H9 (cell line): ENCODE results near the gene EDA. TPM values are rescaled to one million over a fixed set of nuclear protein-coding genes. Genes with fewer than 3 reads are reported as not detected.

Experiments
- DNase-seq: peaks from one replicate; pipeline ENCODE4 v3.0.0-alpha.2; 2017
- H2AFZ ChIP-seq: one replicate; pipeline ENCODE4 v1.6.1; 2013; ENCODE audit warnings: mild to moderate bottlenecking, low read length, control low read depth, moderate library complexity
- H2AK5ac ChIP-seq: 2 replicates; pipeline ENCODE4 v1.6.1; 2013; ENCODE audit warnings: low read length, control low read depth, mixed read lengths; ENCODE audit not compliant: insufficient read length
- H2BK120ac ChIP-seq: one replicate; pipeline ENCODE4 v1.6.1; 2013; ENCODE audit warnings: low read depth, mild to moderate bottlenecking, low read length, control low read depth, inconsistent platforms; ENCODE audit not compliant: poor library complexity, severe bottlenecking
- H2BK12ac ChIP-seq: 2 replicates; pipeline ENCODE4 v1.6.1; 2013; ENCODE audit warnings: low read length, control low read depth, mixed read lengths, low read depth; ENCODE audit not compliant: insufficient read length
- H2BK15ac ChIP-seq: 2 replicates; pipeline ENCODE4 v1.6.1; 2013; ENCODE audit warnings: low read depth, low read length, control low read depth
- H2BK20ac ChIP-seq: one replicate; pipeline ENCODE4 v1.6.1; 2013; ENCODE audit warnings: low read depth, mild to moderate bottlenecking, low read length, control low read depth, inconsistent platforms; ENCODE audit not compliant: poor library complexity, severe bottlenecking
- H2BK5ac ChIP-seq: 2 replicates; pipeline ENCODE4 v1.6.1; 2013; ENCODE audit warnings: low read length, control low read depth, mixed read lengths; ENCODE audit not compliant: insufficient read length
- H3K14ac ChIP-seq: 2 replicates; pipeline ENCODE4 v1.6.1; 2013; ENCODE audit warnings: low read length, control low read depth; ENCODE audit not compliant: insufficient read depth
- H3K18ac ChIP-seq: 2 replicates; pipeline ENCODE4 v1.6.1; 2013; ENCODE audit warnings: low read depth, mild to moderate bottlenecking, mixed read lengths, low read length, control low read depth; ENCODE audit not compliant: insufficient read length
- H3K23ac ChIP-seq: 2 replicates; pipeline ENCODE4 v1.6.1; 2013; ENCODE audit warnings: low read length, control low read depth, mixed read lengths, low read depth; ENCODE audit not compliant: insufficient read length
- H3K23me2 ChIP-seq: 2 replicates; pipeline ENCODE4 v1.6.1; 2013; ENCODE audit warnings: low read depth, mild to moderate bottlenecking, mixed read lengths, low read length, control low read depth; ENCODE audit not compliant: insufficient read length, poor library complexity, severe bottlenecking
- H3K27ac ChIP-seq: 2 replicates; pipeline ENCODE4 v1.5.1; 2013; ENCODE audit warnings: low read length, control low read depth, mixed read lengths, low read depth; ENCODE audit not compliant: insufficient read length
- H3K27me3 ChIP-seq: 2 replicates; pipeline ENCODE4 v1.6.1; 2013; ENCODE audit warnings: low read length, control low read depth, inconsistent platforms; ENCODE audit not compliant: insufficient read depth
- H3K4ac ChIP-seq: 2 replicates; pipeline ENCODE4 v1.6.1; 2013; ENCODE audit warnings: low read depth, mild to moderate bottlenecking, control low read depth, inconsistent platforms, low read length, moderate library complexity
- H3K4me1 ChIP-seq: 2 replicates; pipeline ENCODE4 v1.6.1; 2013; ENCODE audit warnings: low read length, control low read depth, inconsistent platforms; ENCODE audit not compliant: insufficient read depth
- H3K4me2 ChIP-seq: 2 replicates; pipeline ENCODE4 v1.6.1; 2013; ENCODE audit warnings: low read length, control low read depth, mixed read lengths; ENCODE audit not compliant: insufficient read length, insufficient read depth
- H3K56ac ChIP-seq: 2 replicates; pipeline ENCODE4 v1.6.1; 2013; ENCODE audit warnings: low read depth, mild to moderate bottlenecking, mixed read lengths, low read length, control low read depth; ENCODE audit not compliant: insufficient read length
- H3K79me1 ChIP-seq: 2 replicates; pipeline ENCODE4 v1.6.1; 2013; ENCODE audit warnings: low read depth, mild to moderate bottlenecking, moderate library complexity, low read length, control low read depth, inconsistent platforms; ENCODE audit not compliant: insufficient read depth, poor library complexity, severe bottlenecking
- H3K79me2 ChIP-seq: 2 replicates; pipeline ENCODE4 v1.6.1; 2013; ENCODE audit warnings: low read length, control low read depth, inconsistent platforms; ENCODE audit not compliant: insufficient read depth
- H3K9ac ChIP-seq: 2 replicates; pipeline ENCODE4 v1.6.1; 2013; ENCODE audit warnings: low read length, control low read depth, mixed read lengths; ENCODE audit not compliant: insufficient read length; ENCODE audit errors: extremely low read depth
- H3K9me3 ChIP-seq: one replicate; pipeline ENCODE4 v1.6.1; 2013; ENCODE audit warnings: low read depth, low read length, inconsistent platforms; ENCODE audit not compliant: control insufficient read depth
- H3T11ph ChIP-seq: one replicate; pipeline ENCODE4 v1.6.1; 2013; ENCODE audit warnings: mild to moderate bottlenecking, low read length, control low read depth, inconsistent platforms
- H4K20me1 ChIP-seq: one replicate; pipeline ENCODE4 v1.6.1; 2013; ENCODE audit not compliant: control insufficient read depth, insufficient read length, insufficient read depth
- H4K5ac ChIP-seq: 2 replicates; pipeline ENCODE4 v1.6.1; 2013; ENCODE audit warnings: low read depth, mild to moderate bottlenecking, mixed read lengths, low read length, control low read depth; ENCODE audit not compliant: insufficient read length
- H4K8ac ChIP-seq: replicated peaks from 2 replicates; pipeline ENCODE4 v1.6.1; 2013; ENCODE audit warnings: low read length, control low read depth, mixed read lengths, low read depth; ENCODE audit not compliant: insufficient read length
- H4K91ac ChIP-seq: 2 replicates; pipeline ENCODE4 v1.6.1; 2013; ENCODE audit warnings: low read depth, mild to moderate bottlenecking, moderate library complexity, mixed read lengths, low read length, control low read depth; ENCODE audit not compliant: insufficient read length
- H3K27ac Mint-ChIP-seq, 3 experiments: 2 replicates in 2 of 3; 3 replicates in 1 of 3; pipeline ENCODE4 v1.8.0; 2020 to 2021; ENCODE audit warnings: mixed read lengths in 3 of 3, mild to moderate bottlenecking in 1 of 3, moderate library complexity in 1 of 3
- H3K27me3 Mint-ChIP-seq: 2 replicates; pipeline ENCODE4 v1.8.0; 2021; ENCODE audit warnings: low read depth, mild to moderate bottlenecking, moderate library complexity, mixed read lengths
- H3K36me3 Mint-ChIP-seq, 3 experiments: 2 replicates in 2 of 3; 3 replicates in 1 of 3; pipeline ENCODE4 v1.8.0; 2020 to 2021; ENCODE audit warnings: low read depth in 3 of 3, mixed read lengths in 3 of 3; ENCODE audit not compliant: insufficient read depth in 1 of 3
- H3K4me1 Mint-ChIP-seq, 2 experiments: 2 replicates each; pipeline ENCODE4 v1.8.0; 2020; ENCODE audit warnings: mixed read lengths in 2 of 2
- H3K4me3 Mint-ChIP-seq, 2 experiments: 2 replicates in 1 of 2; 3 replicates in 1 of 2; pipeline ENCODE4 v1.8.0; 2020 to 2021; ENCODE audit warnings: mild to moderate bottlenecking in 2 of 2, mixed read lengths in 2 of 2, moderate library complexity in 1 of 2
- H3K9me3 Mint-ChIP-seq, 2 experiments: 2 replicates in 1 of 2; 3 replicates in 1 of 2; pipeline ENCODE4 v1.8.0; 2020; ENCODE audit warnings: mild to moderate bottlenecking in 2 of 2, mixed read lengths in 2 of 2, moderate library complexity in 1 of 2
- WGBS: extraction: QIAGEN DNeasy Blood & Tissue Kit; methylation state at CpG from one replicate; pipeline ENCODE4 v1.1.7; 2013; ENCODE audit warnings: missing lambda C conversion rate, low lambda C conversion rate, mixed read lengths; ENCODE audit not compliant: insufficient read length; ENCODE audit errors: extremely low coverage; 5-methylcytosine and 5-hydroxymethylcytosine counted together
- total RNA-seq: library from RNA; stranded (reverse); gene quantifications from 2 replicates; pipeline ENCODE4 v1.2.1, GENCODE V29; 2021
- TF ChIP-seq, protein P1 (sequence below): fragments of 200-600 bp; sonication (generic); conservative IDR thresholded peaks from 3 replicates; pipeline ENCODE4 v1.8.0; 2021; ENCODE audit warnings: antibody characterized with exemption, mild to moderate bottlenecking

The EDA gene
- total RNA-seq, 1 experiment from 2014 or later, result 7.7 TPM

GRCh38 chrX:70043685-70044084, 427.8 kb downstream of the EDA start:
- Mint-ChIP-seq H3K4me3 (no peak overlapping the region), H3K36me3 (peaks cover 2 to 5% (median 2%) of the 10 kb centered on the region in 3 experiments; a peak in 4 of 7 replicates), H3K4me1 (no peaks in the 10 kb centered on the region; a peak in 1 of 4 replicates), H3K27ac (no peak overlapping the region), H3K27me3 (peaks cover 2% of the 10 kb centered on the region; the same call in 1 of the 2 replicates), H3K9me3 (peaks cover 63 to 65% of the 10 kb centered on the region in 2 experiments)
- Histone ChIP-seq H3K79me1 (no peaks in the 10 kb centered on the region), H4K8ac (no peak overlapping the region), H4K91ac (no peak overlapping the region), H2BK20ac (no peak overlapping the region), H3K27me3 (no peaks in the 10 kb centered on the region), H3K23me2 (no peaks in the 10 kb centered on the region), H3K4me2 (no peak overlapping the region), H3K27ac (no peak overlapping the region), H2BK120ac (no peak overlapping the region), H3K14ac (no peak overlapping the region), H2BK12ac (no peak overlapping the region), H4K20me1 (no peaks in the 10 kb centered on the region), H3K23ac (no peak overlapping the region), H3K9ac (no peak overlapping the region), H2AFZ (no peak overlapping the region), H3T11ph (no peak overlapping the region), H3K9me3 (peaks cover 46% of the 10 kb centered on the region), H2BK15ac (no peak overlapping the region), H4K5ac (no peak overlapping the region), H3K4me1 (no peaks in the 10 kb centered on the region), H3K79me2 (no peaks in the 10 kb centered on the region), H2AK5ac (no peak overlapping the region), H3K4ac (no peak overlapping the region), H3K18ac (no peak overlapping the region), H3K56ac (no peak overlapping the region), H2BK5ac (no peak overlapping the region)
- DNase-seq, result no peak
- TF ChIP-seq, protein P1, sequence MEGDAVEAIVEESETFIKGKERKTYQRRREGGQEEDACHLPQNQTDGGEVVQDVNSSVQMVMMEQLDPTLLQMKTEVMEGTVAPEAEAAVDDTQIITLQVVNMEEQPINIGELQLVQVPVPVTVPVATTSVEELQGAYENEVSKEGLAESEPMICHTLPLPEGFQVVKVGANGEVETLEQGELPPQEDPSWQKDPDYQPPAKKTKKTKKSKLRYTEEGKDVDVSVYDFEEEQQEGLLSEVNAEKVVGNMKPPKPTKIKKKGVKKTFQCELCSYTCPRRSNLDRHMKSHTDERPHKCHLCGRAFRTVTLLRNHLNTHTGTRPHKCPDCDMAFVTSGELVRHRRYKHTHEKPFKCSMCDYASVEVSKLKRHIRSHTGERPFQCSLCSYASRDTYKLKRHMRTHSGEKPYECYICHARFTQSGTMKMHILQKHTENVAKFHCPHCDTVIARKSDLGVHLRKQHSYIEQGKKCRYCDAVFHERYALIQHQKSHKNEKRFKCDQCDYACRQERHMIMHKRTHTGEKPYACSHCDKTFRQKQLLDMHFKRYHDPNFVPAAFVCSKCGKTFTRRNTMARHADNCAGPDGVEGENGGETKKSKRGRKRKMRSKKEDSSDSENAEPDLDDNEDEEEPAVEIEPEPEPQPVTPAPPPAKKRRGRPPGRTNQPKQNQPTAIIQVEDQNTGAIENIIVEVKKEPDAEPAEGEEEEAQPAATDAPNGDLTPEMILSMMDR, result no peak; the same call in 2 of the 3 replicates
- whole genome bisulfite sequencing, result no CpG with 5 or more reads among the region's 9 CpGs
